Loucy (cell line): ENCODE measurements around the gene B3GALNT1.

ENCODE experiments used
- H2AFZ ChIP-seq: fragments of 200-600 bp; sonication (generic); 2 replicates; pipeline ENCODE4 v1.6.0; 2016; ENCODE audit warnings: antibody characterized with exemption, mild to moderate bottlenecking, low read length, moderate library complexity
- H3F3A ChIP-seq: fragments of 200-600 bp; 2 replicates; pipeline ENCODE4 v1.6.0; 2016; ENCODE audit warnings: antibody characterized with exemption, low read depth, mild to moderate bottlenecking
- H3K27me3 ChIP-seq: fragments of 200-600 bp; sonication (generic); 2 replicates; pipeline ENCODE4 v1.6.1; 2014; ENCODE audit warnings: low read length, mild to moderate bottlenecking; ENCODE audit not compliant: insufficient read depth, poor library complexity, severe bottlenecking
- H3K36me3 ChIP-seq: fragments of 200-600 bp; sonication (generic); 2 replicates; pipeline ENCODE4 v1.6.1; 2016; ENCODE audit warnings: low read length; ENCODE audit not compliant: insufficient read depth
- H3K4me1 ChIP-seq: fragments of 200-600 bp; sonication (generic); 2 replicates; pipeline ENCODE4 v1.5.1; 2014; ENCODE audit warnings: low read length, mild to moderate bottlenecking; ENCODE audit not compliant: insufficient read depth, poor library complexity, severe bottlenecking
- H3K4me2 ChIP-seq: fragments of 200-600 bp; sonication (generic); 2 replicates; pipeline ENCODE4 v1.6.0; 2014; ENCODE audit warnings: antibody characterized with exemption, low read length, low read depth, mild to moderate bottlenecking; ENCODE audit not compliant: poor library complexity, severe bottlenecking
- H3K4me3 ChIP-seq: fragments of 200-600 bp; sonication (generic); 2 replicates; pipeline ENCODE4 v1.5.1; 2014; ENCODE audit warnings: low read length, mild to moderate bottlenecking, mixed read lengths; ENCODE audit not compliant: poor library complexity, severe bottlenecking
- H3K79me2 ChIP-seq: fragments of 200-600 bp; sonication (generic); 2 replicates; pipeline ENCODE4 v1.6.1; 2014; ENCODE audit warnings: low read length; ENCODE audit not compliant: insufficient read depth
- H3K9ac ChIP-seq: fragments of 200-600 bp; sonication (generic); 2 replicates; pipeline ENCODE4 v1.6.0; 2014; ENCODE audit warnings: mild to moderate bottlenecking, low read depth, low read length, moderate library complexity; ENCODE audit not compliant: poor library complexity, severe bottlenecking
- H3K9me2 ChIP-seq: fragments of 200-600 bp; sonication (generic); replicated peaks from 2 replicates; pipeline ENCODE4 v1.6.1; 2016; ENCODE audit warnings: low read depth, low read length, mixed read lengths
- H3K9me3 ChIP-seq: fragments of 200-600 bp; sonication (generic); 2 replicates; pipeline ENCODE4 v1.6.1; 2014; ENCODE audit warnings: mild to moderate bottlenecking, antibody characterized with exemption, low read length, low read depth; ENCODE audit not compliant: insufficient read depth
- H4K20me1 ChIP-seq: fragments of 200-600 bp; sonication (generic); 2 replicates; pipeline ENCODE4 v1.6.0; 2014; ENCODE audit warnings: antibody characterized with exemption, low read length, mild to moderate bottlenecking; ENCODE audit not compliant: insufficient read depth, poor library complexity, severe bottlenecking
- CTCF ChIP-seq: fragments of 200-600 bp; sonication (generic); conservative IDR thresholded peaks from 2 replicates; pipeline ENCODE4 v1.5.1; 2014; ENCODE audit warnings: mild to moderate bottlenecking, antibody characterized with exemption, low read length
- EZH2phosphoT487 ChIP-seq: fragments of 200-600 bp; IDR thresholded peaks from 2 replicates; pipeline ENCODE4 v1.6.1; 2018; ENCODE audit warnings: antibody characterized with exemption, mild to moderate bottlenecking, moderate library complexity, borderline replicate concordance

Gene B3GALNT1

GRCh38 chr3:161067335-161067734, 37.8 kb downstream of the B3GALNT1 start:
- Histone ChIP-seq H3K4me3 (peak overlapping the region; percentile 25), H3F3A (peaks cover 12% of the 10 kb centered on the region; the same call in 1 of the 2 replicates), H2AFZ (no peak overlapping the region; the same call in 1 of the 2 replicates), H3K27me3 (no peaks in the 10 kb centered on the region), H4K20me1 (no peaks in the 10 kb centered on the region), H3K9me2 (no peaks in the 10 kb centered on the region), H3K36me3 (no peaks in the 10 kb centered on the region), H3K9ac (peak overlapping the region; percentile 27), H3K4me1 (peaks cover 68% of the 10 kb centered on the region), H3K79me2 (no peaks in the 10 kb centered on the region), H3K9me3 (no peaks in the 10 kb centered on the region), H3K4me2 (peak overlapping the region; percentile 46)
- TF ChIP-seq EZH2phosphoT487 (no peak), CTCF (no peak)

DNA sequence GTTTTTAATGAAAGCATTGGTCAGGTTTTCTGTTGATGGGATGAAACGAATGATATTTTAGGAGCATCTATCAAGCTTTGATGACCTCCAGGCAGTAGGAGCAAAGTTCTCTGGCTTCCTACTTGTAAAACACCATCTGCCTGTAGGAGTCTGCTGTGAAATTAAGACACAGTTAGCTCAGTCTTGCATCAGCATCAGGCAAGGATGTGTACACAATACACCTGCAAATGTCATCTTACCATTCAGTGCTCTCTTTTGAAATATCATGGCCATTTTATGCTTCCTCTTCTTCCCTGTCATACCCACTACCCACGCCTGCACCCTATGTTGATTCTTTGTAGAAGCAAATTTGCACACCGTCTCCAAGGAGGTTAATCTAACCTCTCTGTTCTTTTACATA, 38.2 kb downstream of the B3GALNT1 start:
- no peaks in the 10 kb centered on the region for H3K9me3 ChIP-seq
- H3K79me2 ChIP-seq = no peaks in the 10 kb centered on the region
- no peaks in the 10 kb centered on the region for H3K9me2 ChIP-seq
- H3K27me3 ChIP-seq = no peaks in the 10 kb centered on the region
- H3F3A ChIP-seq = peaks cover 12% of the 10 kb centered on the region; the same call in 1 of the 2 replicates
- peak overlapping the region; percentile 25 for H3K4me3 ChIP-seq
- H3K36me3 ChIP-seq = no peaks in the 10 kb centered on the region
- H4K20me1 ChIP-seq = no peaks in the 10 kb centered on the region
- H3K4me2 ChIP-seq = peak overlapping the region; percentile 46
- no peak for TF ChIP-seq CTCF
- TF ChIP-seq EZH2phosphoT487 = no peak
- H3K9ac ChIP-seq = peak overlapping the region; percentile 27
- peaks cover 65% of the 10 kb centered on the region for H3K4me1 ChIP-seq
- no peak overlapping the region; the same call in 1 of the 2 replicates for H2AFZ ChIP-seq

DNA sequence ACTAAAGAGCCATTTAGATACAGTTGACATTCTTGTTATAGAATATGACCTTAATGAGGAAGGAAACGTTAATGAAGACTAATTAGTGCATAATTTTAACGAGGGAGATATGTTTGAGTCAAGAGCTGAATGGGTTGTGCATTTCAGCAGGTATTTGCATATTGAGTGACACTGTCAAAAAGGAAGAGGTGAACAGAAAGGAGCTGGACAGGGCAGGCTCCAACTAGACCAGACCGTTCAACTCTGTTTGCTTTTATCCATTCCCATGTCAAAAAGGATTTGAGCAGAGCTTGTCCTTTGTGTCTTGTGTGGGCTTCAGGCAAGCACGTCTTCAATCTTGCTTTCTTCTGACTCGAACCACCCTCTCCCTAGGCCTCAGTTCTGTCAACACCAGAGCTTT, 40.7 kb downstream of the B3GALNT1 start:
- no peak overlapping the region for H3K4me2 ChIP-seq
- no peaks in the 10 kb centered on the region for H3K9me3 ChIP-seq
- no peak overlapping the region for H2AFZ ChIP-seq
- H3F3A ChIP-seq = 0 out of 2 replicates have a peak, but pooled peaks cover 4% of the 10 kb centered on the region
- H3K4me1 ChIP-seq = peaks cover 47% of the 10 kb centered on the region
- H3K79me2 ChIP-seq = no peaks in the 10 kb centered on the region
- TF ChIP-seq EZH2phosphoT487 (no peak), CTCF (no peak)
- H3K27me3 ChIP-seq = no peaks in the 10 kb centered on the region
- H3K36me3 ChIP-seq = no peaks in the 10 kb centered on the region
- H3K9ac ChIP-seq = no peak overlapping the region
- H4K20me1 ChIP-seq = no peaks in the 10 kb centered on the region
- H3K9me2 ChIP-seq = no peaks in the 10 kb centered on the region
- H3K4me3 ChIP-seq = no peak overlapping the region
